HepG2 (cell line): ENCODE measurements around the gene MBD3L5. TPM values are rescaled to one million over a fixed set of nuclear protein-coding genes. Genes with fewer than 3 reads are reported as not detected.

Experiments
- ATAC-seq: fragments of 200-7000 bp; cut with Tn5 transposase; 3 replicates; pipeline ENCODE4 v1.9.1; 2020; ENCODE audit warnings: mild to moderate bottlenecking, moderate library complexity
- BruUV-seq: library from RNA; stranded (reverse); fragments of 400-500 nt; replicated peaks from 2 replicates; lab custom pipeline; 2021; lab: Mats Ljungman, UMichigan
- CTCF ChIA-PET: fragments of 300-600 bp; formaldehyde crosslinking; extraction: SDS; loops from one replicate; lab custom pipeline; 2021; ENCODE audit warnings: low total read pairs, inconsistent platforms, low intra/inter-chr PET ratio; lab: Yijun Ruan, JAX
- POLR2A ChIA-PET: fragments of 350-600 bp; sonication (Branson Sonifier 250); formaldehyde crosslinking; loops from one replicate; lab custom pipeline; 2020; ENCODE audit warnings: antibody characterized with exemption, inconsistent platforms; lab: Yijun Ruan, JAX
- DNase-seq: peaks from one replicate; pipeline ENCODE4 v3.0.0-alpha.2; 2015; ENCODE audit warnings: low spot score
- FAIRE-seq: peaks from 3 replicates; lab custom pipeline; 2011; peaks lifted over from hg19 to GRCh38; lab: Jason Lieb, UNC
- H2AFZ ChIP-seq: one replicate; pipeline ENCODE4 v1.6.1; 2011; ENCODE audit warnings: low read length, inconsistent platforms
- H3K27ac ChIP-seq: fragments of 300-600 bp; 3 replicates; pipeline ENCODE4 v1.8.0; 2011; ENCODE audit warnings: mixed run types, mild to moderate bottlenecking, mixed read lengths, low read length, inconsistent platforms; ENCODE audit not compliant: insufficient read depth; ENCODE audit errors: extremely low read length
- H3K27me3 ChIP-seq, 2 experiments: fragments of 200-600 bp in 1 of 2; 2 replicates in 1 of 2; 3 replicates in 1 of 2; pipeline versions ENCODE4 v1.6.0 to v1.8.0; 2011; ENCODE audit warnings: low read length in 2 of 2, mild to moderate bottlenecking in 2 of 2, moderate library complexity in 2 of 2, inconsistent platforms in 1 of 2; ENCODE audit not compliant: insufficient read depth in 2 of 2, control insufficient read depth in 1 of 2
- H3K36me3 ChIP-seq, 2 experiments: fragments of 200-600 bp in 1 of 2; replicated peaks in 1 of 2; 2 replicates in 1 of 2; 3 replicates in 1 of 2; pipeline versions ENCODE4 v1.5.1 to v1.8.0; 2011; ENCODE audit warnings: low read length in 2 of 2, inconsistent platforms in 1 of 2; ENCODE audit not compliant: insufficient read depth in 2 of 2, control insufficient read depth in 1 of 2
- H3K4me1 ChIP-seq: 2 replicates; pipeline ENCODE4 v1.5.1; 2012; ENCODE audit warnings: low read length, inconsistent platforms; ENCODE audit not compliant: insufficient read depth
- H3K4me2 ChIP-seq: 2 replicates; pipeline ENCODE4 v1.6.0; 2011; ENCODE audit warnings: low read depth, low read length, inconsistent platforms
- H3K4me3 ChIP-seq, 3 experiments: fragments of 200-600 bp in 1 of 3; sonication (generic), shearing (Covaris generic) in 1 of 3; replicated peaks in 1 of 3; 2 replicates each; pipeline ENCODE4 v1.5.1; 2011 to 2016; ENCODE audit warnings: low read length in 3 of 3, inconsistent platforms in 2 of 3, low read depth in 2 of 3, mild to moderate bottlenecking in 2 of 3, control low read depth in 1 of 3, mixed read lengths in 1 of 3; ENCODE audit not compliant: insufficient read depth in 1 of 3
- H3K79me2 ChIP-seq: one replicate; pipeline ENCODE4 v1.6.1; 2011; ENCODE audit warnings: low read length, inconsistent platforms; ENCODE audit not compliant: insufficient read depth
- H3K9ac ChIP-seq: 2 replicates; pipeline ENCODE4 v1.6.0; 2011; ENCODE audit warnings: mild to moderate bottlenecking, low read depth, low read length, inconsistent platforms; ENCODE audit not compliant: insufficient read depth
- H3K9me3 ChIP-seq: 2 replicates; pipeline ENCODE4 v1.5.1; 2012; ENCODE audit warnings: mild to moderate bottlenecking, low read length
- H4K20me1 ChIP-seq: 2 replicates; pipeline ENCODE4 v1.6.0; 2011; ENCODE audit warnings: inconsistent platforms, mild to moderate bottlenecking, low read length, moderate library complexity; ENCODE audit not compliant: insufficient read depth
- CBFB ChIP-seq: sonication (generic); formaldehyde crosslinking; IDR thresholded peaks from 2 replicates; pipeline ENCODE4 v1.4.0; 2020; ENCODE audit warnings: missing genetic modification reagents
- CTCF ChIP-seq: sonication (generic); formaldehyde crosslinking; IDR thresholded peaks from 2 replicates; pipeline ENCODE4 v1.5.0; 2020; ENCODE audit warnings: mild to moderate bottlenecking, missing genetic modification reagents, moderate library complexity
- HHEX ChIP-seq: IDR thresholded peaks from 2 replicates; pipeline ENCODE4 v1.6.1; 2016; ENCODE audit warnings: control low read depth
- RBAK ChIP-seq: sonication (generic); formaldehyde crosslinking; IDR thresholded peaks from 2 replicates; pipeline ENCODE4 v1.5.1; 2020; ENCODE audit warnings: mild to moderate bottlenecking, missing genetic modification reagents
- RFX3 ChIP-seq: IDR thresholded peaks from 2 replicates; pipeline ENCODE4 v1.6.1; 2016; ENCODE audit warnings: missing biosample characterization, missing genetic modification reagents
- SMAD1 ChIP-seq: sonication (generic); formaldehyde crosslinking; IDR thresholded peaks from 2 replicates; pipeline ENCODE4 v1.4.0; 2020; ENCODE audit warnings: missing genetic modification reagents, low read depth, mild to moderate bottlenecking, borderline replicate concordance
- SMC3 ChIP-seq: IDR thresholded peaks from 2 replicates; pipeline ENCODE4 v1.6.1; 2011; ENCODE audit warnings: low read length, improper control_type of control experiment
- SRSF4 ChIP-seq: fragments of 200-400 bp; formaldehyde crosslinking; IDR thresholded peaks from one replicate; pipeline ENCODE4 v1.6.1; 2018; ENCODE audit warnings: mild to moderate bottlenecking, low read depth, low read length, moderate library complexity; ENCODE audit not compliant: poor library complexity, severe bottlenecking
- STAG1 ChIP-seq: sonication (generic); formaldehyde crosslinking; IDR thresholded peaks from 2 replicates; pipeline ENCODE4 v1.4.0; 2020; ENCODE audit warnings: missing genetic modification reagents
- TOPORS ChIP-seq: sonication (generic); formaldehyde crosslinking; IDR thresholded peaks from 2 replicates; pipeline ENCODE4 v1.8.0; 2023; ENCODE audit warnings: mild to moderate bottlenecking, missing genetic modification reagents
- ZNF282 ChIP-seq: fragments of 450-650 bp; IDR thresholded peaks from 2 replicates; pipeline ENCODE4 v1.6.1; 2018; ENCODE audit not compliant: partially characterized antibody
- ZNF552 ChIP-seq: sonication (generic); formaldehyde crosslinking; IDR thresholded peaks from 2 replicates; pipeline ENCODE4 v1.9.0; 2022; ENCODE audit warnings: missing genetic modification reagents, mild to moderate bottlenecking, borderline replicate concordance
- ZNF629 ChIP-seq: sonication (generic); formaldehyde crosslinking; conservative IDR thresholded peaks from 2 replicates; pipeline ENCODE4 v1.5.0; 2020; ENCODE audit warnings: missing genetic modification reagents
- ZNF780A ChIP-seq: sonication (generic); formaldehyde crosslinking; IDR thresholded peaks from 2 replicates; pipeline ENCODE4 v1.8.0; 2022; ENCODE audit warnings: mild to moderate bottlenecking, missing genetic modification reagents, moderate library complexity
- ZNF83 ChIP-seq: sonication (generic); formaldehyde crosslinking; IDR thresholded peaks from 2 replicates; pipeline ENCODE4 v1.4.0; 2020; ENCODE audit warnings: missing genetic modification reagents, mild to moderate bottlenecking, borderline replicate concordance
- WGBS: methylation state at CpG from one replicate; pipeline ENCODE4 v1.1.6; 2017; ENCODE audit warnings: low lambda C conversion rate; 5-methylcytosine and 5-hydroxymethylcytosine counted together
- in situ Hi-C: cut with HindIII; loops from 2 replicates; pipeline ENCODE4 v1.10.0; 2017; ENCODE audit warnings: low pct_unique_long_range_greater_than_20kb; ENCODE audit not compliant: extremely low pct_ligation_motif_present
- intact Hi-C: fragments of 100-400 bp; cut with micrococcal nuclease; formaldehyde crosslinking; loops from one replicate; pipeline ENCODE4 v1.10.0; 2022; ENCODE audit not compliant: unreplicated experiment
- polyA plus RNA-seq, 8 experiments: library from polyadenylated mRNA; depleted of rRNA in 3 of 8; stranded (reverse) in 7 of 8; unstranded in 1 of 8; fragments of >200 nt; fragmentation: Illumina TruSeq in 4 of 8; extraction: Trizol in 4 of 8; gene quantifications; 2 replicates each; pipeline versions ENCODE4 v1.2.1 to v1.2.3, GENCODE V29; 2011 to 2016; ENCODE audit warnings: low read depth in 4 of 8, missing spikeins in 1 of 8, mixed read lengths in 1 of 8; ENCODE audit not compliant: insufficient read depth in 1 of 8
- total RNA-seq, 5 experiments: library from RNA; depleted of rRNA; stranded (reverse); fragments of >200 nt; fragmentation: Illumina TruSeq; extraction: Trizol; gene quantifications; 2 replicates each; pipeline ENCODE4 v1.2.3, GENCODE V29; 2016; ENCODE audit warnings: low read depth in 1 of 5

Gene MBD3L5
- total and polyA plus RNA-seq, 2 of the 13 experiments (the other 11 are each of a cell fraction or from before 2014, with no cell fraction given): not detected

- TF ChIP-seq ZNF780A (no peak), TOPORS (CRISPR knock-in tag) (no peak), ZNF83 (CRISPR knock-in tag) (no peak), SRSF4 (no peak), ZNF629 (CRISPR knock-in tag) (no peak), RFX3 (CRISPR knock-in tag) (no peak), ZNF282 (no peak), SMAD1 (CRISPR knock-in tag) (no peak), CBFB (no peak)
Measured at GRCh38 chr19:7000816-7001215, 29.6 kb upstream of the MBD3L5 start (continued).

GRCh38 chr19:7004313-7004931, 26.0 kb upstream of the MBD3L5 start:
- H3K9ac ChIP-seq: no peak overlapping the region
- ATAC-seq (peak; percentile 44; the same call in 2 of the 3 replicates), FAIRE-seq (peak; percentile 62), DNase-seq (peak; percentile 49)
- ChIA-PET POLR2A (no interaction called here), CTCF (no interaction called here)
- no peaks in the 10 kb centered on the region for H3K36me3 ChIP-seq
- H2AFZ ChIP-seq: no peak overlapping the region
- no peaks in the 10 kb centered on the region; a peak in 1 of 5 replicates for H3K27me3 ChIP-seq
- no peak overlapping the region for H3K27ac ChIP-seq
- H4K20me1 ChIP-seq: no peaks in the 10 kb centered on the region
- no TSS peak for BruUV-seq
- 21% methylated on average over 13 of the region's 18 CpGs for WGBS
- no peaks in the 10 kb centered on the region for H3K4me1 ChIP-seq
- no peak for TF ChIP-seq HHEX (CRISPR knock-in tag)
- TF ChIP-seq RBAK (CRISPR knock-in tag): no peak
- peak; percentile 56 for TF ChIP-seq STAG1 (CRISPR knock-in tag)
- peak; percentile 71 for TF ChIP-seq CTCF (CRISPR knock-in tag)
- no peak for TF ChIP-seq ZNF552
- peak; percentile 25; the same call in 1 of the 2 replicates for TF ChIP-seq SMC3
- in situ Hi-C loops: no loop called here
- H3K4me3 ChIP-seq: no peak overlapping the region
- no peaks in the 10 kb centered on the region for H3K9me3 ChIP-seq
- no peaks in the 10 kb centered on the region for H3K79me2 ChIP-seq
- intact Hi-C loops: no loop called here
- H3K4me2 ChIP-seq: no peak overlapping the region
